Neural cell (in vitro differentiated cells): ENCODE results near the gene MYBBP1A.

Source experiments
- EP300 ChIP-seq: fragments of 450-650 bp; conservative IDR thresholded peaks from 2 replicates; pipeline ENCODE4 v1.6.1; 2014; ENCODE audit warnings: antibody characterized with exemption, mild to moderate bottlenecking, moderate library complexity; ENCODE audit not compliant: poor library complexity, severe bottlenecking
- EZH2 ChIP-seq: fragments of 200-600, 300-800 bp; shearing (Covaris generic), sonication (generic); IDR thresholded peaks from 2 replicates; pipeline ENCODE4 v1.6.1; 2014; ENCODE audit warnings: antibody characterized with exemption, low read length, borderline replicate concordance, mild to moderate bottlenecking; ENCODE audit not compliant: insufficient read depth, poor library complexity, severe bottlenecking

DNA sequence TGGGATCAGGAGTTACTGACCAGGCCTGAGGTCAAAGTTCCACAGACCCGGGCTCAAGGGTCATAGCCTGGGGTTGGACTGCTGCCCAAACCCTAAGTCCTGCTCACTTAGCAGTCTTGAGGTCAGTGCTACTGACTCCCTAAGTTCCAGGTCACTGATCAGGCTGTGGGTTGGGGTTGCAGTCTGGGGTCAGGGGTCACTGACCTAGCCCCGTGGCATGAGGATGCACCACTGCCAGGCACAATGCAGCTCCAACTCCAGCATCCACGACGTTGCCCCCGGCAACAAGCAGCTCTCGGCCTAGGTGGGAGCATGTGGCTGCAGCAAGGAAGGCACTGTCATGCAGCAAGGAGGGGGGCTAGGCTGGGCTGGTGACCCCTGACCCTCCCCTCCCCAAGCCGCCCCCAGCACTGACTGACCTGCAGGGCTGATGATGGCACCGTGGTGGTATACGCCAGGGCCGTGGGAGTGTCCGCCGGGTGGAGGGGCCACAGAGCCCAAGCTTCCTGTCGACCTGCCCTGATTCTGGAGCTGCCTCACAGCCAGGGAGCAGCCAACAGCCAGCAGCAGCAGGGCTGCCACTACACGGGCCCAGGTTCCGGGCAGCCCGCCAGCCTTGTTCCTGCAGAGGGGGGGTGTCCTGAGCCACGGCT is 4.1 kb upstream of the MYBBP1A start:
- TF ChIP-seq EZH2 (no peak), EP300 (no peak)
